Kidney capillary endothelial cell (primary cell): ENCODE results near the gene FGFBP3.

Source experiments
- DNase-seq: peaks from one replicate; pipeline ENCODE4 v3.0.0-alpha.2; 2018; ENCODE audit warnings: low spot score

The FGFBP3 gene

DNA sequence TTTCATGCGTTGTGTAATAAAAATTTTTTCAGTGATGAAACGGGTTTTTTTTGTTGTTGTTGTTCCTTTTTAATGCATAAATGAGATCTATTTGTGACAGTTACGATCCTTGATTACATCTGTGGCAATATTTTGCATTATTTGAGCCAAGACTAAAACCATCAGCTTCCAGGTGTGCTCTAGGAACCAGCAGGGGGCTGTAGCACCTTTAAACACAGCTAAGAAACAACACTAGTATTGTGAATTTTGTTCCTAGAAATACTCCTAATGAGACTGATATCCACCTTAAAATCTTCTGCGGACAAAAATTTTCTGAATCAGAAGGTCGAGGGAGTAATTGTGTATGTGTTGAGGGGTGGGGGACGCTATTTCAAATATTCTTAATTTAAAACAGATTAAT is 52.6 kb downstream of the FGFBP3 start:
- DNase-seq, result no peak
